Right renal pelvis (tissue), 4 donors: ENCODE measurements around the gene ROBO2. TPM values are rescaled to one million over a fixed set of nuclear protein-coding genes. Genes with fewer than 3 reads are reported as not detected.

ENCODE experiments used
- DNase-seq, 4 donors: peaks; one replicate each; pipeline ENCODE4 v3.0.0-alpha.2; 2013; ENCODE audit warnings: low read depth in 4 of 4, low spot score in 3 of 4, missing footprints in 1 of 4
- polyA plus RNA-seq, 4 donors: library from polyadenylated mRNA; unstranded; fragments of 120-200 nt; gene quantifications; one replicate each; pipeline ENCODE4 v1.2.1, GENCODE V29; 2013; ENCODE audit not compliant: insufficient read length in 4 of 4

The ROBO2 gene, protein sequence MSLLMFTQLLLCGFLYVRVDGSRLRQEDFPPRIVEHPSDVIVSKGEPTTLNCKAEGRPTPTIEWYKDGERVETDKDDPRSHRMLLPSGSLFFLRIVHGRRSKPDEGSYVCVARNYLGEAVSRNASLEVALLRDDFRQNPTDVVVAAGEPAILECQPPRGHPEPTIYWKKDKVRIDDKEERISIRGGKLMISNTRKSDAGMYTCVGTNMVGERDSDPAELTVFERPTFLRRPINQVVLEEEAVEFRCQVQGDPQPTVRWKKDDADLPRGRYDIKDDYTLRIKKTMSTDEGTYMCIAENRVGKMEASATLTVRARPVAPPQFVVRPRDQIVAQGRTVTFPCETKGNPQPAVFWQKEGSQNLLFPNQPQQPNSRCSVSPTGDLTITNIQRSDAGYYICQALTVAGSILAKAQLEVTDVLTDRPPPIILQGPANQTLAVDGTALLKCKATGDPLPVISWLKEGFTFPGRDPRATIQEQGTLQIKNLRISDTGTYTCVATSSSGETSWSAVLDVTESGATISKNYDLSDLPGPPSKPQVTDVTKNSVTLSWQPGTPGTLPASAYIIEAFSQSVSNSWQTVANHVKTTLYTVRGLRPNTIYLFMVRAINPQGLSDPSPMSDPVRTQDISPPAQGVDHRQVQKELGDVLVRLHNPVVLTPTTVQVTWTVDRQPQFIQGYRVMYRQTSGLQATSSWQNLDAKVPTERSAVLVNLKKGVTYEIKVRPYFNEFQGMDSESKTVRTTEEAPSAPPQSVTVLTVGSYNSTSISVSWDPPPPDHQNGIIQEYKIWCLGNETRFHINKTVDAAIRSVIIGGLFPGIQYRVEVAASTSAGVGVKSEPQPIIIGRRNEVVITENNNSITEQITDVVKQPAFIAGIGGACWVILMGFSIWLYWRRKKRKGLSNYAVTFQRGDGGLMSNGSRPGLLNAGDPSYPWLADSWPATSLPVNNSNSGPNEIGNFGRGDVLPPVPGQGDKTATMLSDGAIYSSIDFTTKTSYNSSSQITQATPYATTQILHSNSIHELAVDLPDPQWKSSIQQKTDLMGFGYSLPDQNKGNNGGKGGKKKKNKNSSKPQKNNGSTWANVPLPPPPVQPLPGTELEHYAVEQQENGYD (N-terminal part only)
- 10 to 100 TPM; 78.4 to 95.2 (median 85.1) TPM for polyA plus RNA-seq

DNA sequence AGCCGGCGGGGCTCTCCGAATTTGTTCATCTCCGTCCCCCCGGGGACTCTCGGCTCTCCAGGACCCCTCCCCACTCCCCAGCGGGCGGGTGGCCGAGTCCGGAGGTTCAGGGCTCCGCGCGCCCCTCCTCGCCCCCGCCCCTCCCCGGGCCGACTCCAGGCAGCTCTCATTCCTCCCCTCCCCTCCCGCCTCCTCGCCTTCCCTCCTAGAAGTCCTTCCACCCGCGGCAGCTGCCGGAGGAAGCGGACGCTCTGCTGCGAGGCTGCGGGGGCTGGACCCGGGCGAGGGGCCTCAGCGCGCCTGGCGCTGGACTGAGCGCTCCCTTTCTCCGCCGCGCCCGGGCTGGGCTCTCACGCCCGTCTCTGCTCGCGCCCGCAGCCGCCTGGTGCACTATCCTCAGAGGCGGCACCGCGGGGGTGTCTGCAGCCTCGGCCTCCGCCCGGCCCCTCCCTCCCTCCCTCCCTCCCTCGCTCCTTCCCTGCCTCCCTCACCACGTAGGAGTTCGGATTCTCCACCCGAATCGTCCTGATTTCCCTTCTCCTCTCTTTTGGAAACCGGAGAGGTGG lies at the start of gene ROBO2:
Gene ROBO2 (plus strand): TSS at position 494 of the 566 bp plus-strand sequence. CDS start 687 bp downstream, outside the sequence.
- peak in 3 of 4 donors; percentile 58 to 65 (median 63) for DNase-seq

DNA sequence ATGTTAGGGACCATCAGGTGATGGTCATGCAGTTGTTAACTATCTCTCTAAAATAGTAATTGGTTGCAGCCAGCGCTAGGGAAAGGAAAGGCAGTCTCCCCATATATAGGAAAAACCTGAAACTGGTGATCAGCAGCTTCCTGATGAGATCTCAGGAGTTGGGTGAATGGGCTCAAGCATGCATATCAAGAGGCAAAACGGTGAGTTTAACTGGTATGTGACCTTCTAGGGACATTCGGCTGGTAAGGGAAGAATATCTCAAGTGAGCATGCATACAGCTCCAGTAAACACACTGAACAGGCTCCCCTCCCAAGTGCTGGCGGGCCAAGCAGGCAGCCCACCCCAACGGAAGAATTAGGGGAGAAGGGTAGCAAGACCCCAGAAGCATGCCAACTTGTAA lies 49.3 kb upstream of the ROBO2 start:
- DNase-seq = no peak

DNA sequence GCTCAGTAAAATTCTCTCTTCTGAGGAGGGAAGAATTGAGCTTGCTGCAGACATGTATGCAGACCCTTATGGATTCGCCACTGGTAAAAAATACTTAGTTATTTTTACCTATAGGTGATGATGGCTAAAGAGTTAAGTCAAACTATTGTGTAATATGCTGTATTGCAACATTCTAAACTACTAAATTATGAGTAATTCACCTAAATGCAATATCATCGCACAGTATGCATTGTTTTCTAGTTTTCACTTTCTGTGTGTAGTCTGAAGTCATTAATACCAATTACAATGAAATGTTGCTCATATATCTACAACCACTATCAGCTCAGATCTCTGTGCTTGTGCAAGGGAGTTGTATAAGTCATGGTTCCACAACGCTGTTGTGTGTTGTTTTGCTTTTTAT lies 48.7 kb upstream of the ROBO2 start:
- DNase-seq = no peak

DNA sequence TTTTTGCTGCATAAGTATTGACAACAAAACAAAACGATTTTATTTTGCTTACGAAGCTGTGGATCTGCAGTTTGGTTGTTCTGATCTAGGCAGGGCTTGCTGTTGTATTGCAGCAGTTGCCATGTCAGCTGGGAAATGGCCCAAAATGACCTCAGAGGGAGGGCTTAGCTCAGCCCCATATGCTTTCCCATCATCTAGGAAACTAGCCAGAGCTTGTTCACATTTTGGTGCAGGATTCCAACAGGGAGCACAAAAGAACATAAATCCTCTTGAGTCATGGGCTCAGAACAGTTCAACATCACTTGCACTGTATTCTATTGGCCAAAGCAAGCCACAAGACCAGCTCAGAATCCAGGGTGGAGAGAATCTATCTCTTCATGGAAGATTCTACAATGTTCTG lies 42.2 kb upstream of the ROBO2 start:
- DNase-seq = no peak

DNA sequence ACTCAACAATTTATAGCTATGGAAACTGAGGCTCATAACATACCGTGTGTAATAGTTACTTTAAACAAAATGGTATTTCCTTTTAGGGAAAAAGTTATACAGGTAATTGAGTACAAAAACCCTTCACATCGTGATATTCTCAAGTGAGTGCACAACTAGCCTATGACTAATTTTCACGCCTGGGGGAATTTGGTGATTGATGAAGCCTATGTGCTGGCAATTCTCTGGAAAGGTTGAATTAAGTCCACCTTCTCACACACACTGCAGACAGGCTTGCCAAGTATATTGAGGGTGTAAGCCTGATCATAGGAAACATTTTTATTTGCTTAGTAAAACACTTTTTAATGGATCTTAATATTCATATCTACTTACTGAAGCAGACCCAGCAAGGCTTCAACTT lies 41.3 kb upstream of the ROBO2 start:
- no peak for DNase-seq

DNA sequence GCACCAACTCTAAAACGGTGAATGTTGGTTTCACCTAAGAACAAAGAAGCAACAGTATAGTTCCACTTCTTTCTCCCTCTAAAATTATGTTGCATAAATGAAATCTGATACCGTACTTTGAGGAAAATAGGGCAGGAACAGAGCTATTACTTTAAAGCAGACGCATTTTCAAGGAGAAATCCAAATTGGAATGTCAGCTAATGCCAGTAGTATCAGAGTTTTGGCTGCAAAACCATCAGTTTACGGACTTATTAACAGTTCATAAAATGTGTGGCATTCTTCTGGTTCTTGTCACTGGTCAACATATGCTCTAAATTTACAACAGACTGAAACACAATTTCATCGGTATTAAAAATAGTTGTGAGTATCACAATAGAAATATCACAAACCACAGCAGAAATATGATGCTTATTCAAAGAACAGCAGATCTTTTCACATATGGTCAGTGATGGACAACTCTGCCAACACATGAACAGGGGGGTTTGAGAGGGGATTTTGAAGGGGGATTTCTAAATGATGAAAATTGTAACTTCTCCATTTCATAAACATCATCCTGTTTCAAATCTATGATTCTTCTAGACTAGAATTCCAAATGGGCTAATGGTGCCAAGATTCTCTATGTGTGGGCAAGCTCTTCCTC lies 38.7 kb upstream of the ROBO2 start:
- no peak for DNase-seq

DNA sequence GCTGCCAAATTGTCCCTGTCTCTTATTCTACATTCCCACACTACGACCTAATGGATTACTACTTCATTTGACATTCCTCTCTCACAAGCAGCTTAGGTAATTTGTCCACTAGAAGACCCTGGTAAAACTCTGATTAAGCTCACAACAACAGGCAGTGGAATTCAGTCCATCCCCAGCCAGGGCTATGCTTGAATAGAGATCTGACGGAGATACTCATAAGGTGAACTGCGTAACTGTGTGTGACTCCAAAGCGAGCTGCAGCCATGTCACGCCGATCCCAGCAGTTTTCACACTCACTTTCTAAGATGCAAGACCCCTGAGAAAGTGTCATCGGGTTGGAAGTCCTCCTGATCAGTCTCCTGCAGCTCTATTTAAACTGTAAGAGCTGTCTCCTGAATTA lies 25.7 kb upstream of the ROBO2 start:
- DNase-seq = no peak

DNA sequence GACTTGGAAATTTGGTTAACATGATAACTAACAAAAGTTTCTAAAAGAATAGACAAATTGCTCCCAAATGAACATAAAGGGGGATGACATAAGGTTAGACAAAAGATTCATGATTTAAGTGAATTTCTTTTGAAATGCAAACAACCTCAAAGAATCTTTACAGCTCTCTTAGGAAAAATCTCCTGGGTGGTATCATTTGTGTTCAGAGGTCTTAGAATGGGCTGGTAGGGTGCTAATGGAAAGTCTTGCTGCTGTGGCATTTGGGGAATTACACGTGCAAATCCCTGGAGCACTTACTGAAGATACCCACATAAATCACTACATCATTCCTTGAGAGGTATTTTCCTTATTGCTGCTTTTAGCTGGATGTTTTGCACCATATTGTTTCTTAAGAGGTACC lies 14.4 kb upstream of the ROBO2 start:
- DNase-seq = no peak

DNA sequence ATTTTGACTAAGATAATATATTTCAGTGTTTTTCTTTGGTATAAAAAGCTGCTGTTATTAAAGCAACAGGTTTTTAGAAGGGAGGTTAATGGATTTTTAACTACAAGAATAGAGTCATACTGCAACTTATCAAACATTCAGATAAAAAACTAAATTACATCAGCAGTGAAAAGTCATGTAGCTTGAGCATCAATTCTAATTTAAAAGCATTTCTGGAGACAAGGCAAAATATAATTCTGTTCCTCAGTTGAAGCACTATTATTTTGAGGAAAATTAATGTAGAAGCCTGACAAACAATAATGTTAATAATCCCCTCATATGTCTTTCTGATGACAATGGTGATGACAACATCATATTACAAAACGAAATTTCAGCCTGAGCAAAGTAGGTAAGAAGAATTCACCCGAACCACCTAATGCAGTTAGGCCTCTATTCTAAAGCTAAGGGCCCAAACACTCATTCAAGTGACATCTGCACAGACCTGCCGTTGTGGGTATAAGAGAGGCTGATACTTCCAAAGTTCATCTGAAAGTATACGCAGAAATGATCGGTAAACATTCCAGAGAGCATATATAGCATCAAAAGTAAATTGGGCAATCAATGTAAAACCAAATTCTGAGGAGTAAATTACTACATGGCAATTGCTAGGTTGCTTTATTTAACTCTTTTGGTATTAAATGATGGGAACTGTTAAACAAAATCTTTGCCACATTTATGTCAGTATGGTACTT lies 12.8 kb upstream of the ROBO2 start:
- DNase-seq = no peak

DNA sequence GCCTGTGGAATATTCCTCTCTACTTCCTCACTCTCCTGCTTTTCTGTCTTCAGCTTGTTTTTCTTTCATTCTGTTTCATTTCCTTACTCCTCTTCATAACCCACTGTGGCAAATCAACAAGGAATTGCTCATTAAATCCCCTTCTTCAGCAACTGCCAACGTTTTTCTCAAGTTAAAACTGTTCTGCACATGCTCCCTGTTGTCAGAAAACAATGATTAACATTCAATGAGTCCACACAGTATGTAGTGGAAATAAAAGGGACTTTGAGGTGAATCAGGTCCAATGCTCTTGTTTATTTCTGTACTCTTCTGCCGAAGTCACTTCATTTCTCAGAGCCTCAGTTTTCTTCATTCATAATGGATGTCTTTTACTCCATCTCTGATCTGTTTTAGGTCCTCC lies 11.9 kb upstream of the ROBO2 start:
- no peak for DNase-seq

DNA sequence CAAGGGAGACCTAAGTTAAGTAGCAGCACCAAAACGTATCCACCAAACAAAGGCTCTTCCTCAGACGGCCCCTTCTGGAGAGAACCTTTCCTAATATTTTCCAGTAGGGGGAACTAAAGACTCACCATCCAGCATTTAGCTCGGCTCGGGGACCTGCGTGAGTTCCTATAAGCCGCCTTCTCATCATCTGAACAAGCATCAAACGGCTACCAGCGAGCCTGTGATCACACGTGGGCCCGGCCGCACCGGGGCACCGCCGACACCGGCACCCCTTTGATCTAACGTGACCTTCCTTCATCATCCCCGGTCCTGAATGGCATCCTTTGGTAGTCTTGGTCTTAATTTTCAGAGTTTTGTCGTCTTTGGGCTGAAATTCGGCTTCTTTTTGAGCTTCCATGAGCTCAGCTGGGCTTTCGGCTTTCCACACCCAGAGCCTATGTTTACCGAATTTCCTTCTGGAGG lies 1.4 kb upstream of the ROBO2 start:
- DNase-seq = peak; percentile 77 to 88 (median 84)

DNA sequence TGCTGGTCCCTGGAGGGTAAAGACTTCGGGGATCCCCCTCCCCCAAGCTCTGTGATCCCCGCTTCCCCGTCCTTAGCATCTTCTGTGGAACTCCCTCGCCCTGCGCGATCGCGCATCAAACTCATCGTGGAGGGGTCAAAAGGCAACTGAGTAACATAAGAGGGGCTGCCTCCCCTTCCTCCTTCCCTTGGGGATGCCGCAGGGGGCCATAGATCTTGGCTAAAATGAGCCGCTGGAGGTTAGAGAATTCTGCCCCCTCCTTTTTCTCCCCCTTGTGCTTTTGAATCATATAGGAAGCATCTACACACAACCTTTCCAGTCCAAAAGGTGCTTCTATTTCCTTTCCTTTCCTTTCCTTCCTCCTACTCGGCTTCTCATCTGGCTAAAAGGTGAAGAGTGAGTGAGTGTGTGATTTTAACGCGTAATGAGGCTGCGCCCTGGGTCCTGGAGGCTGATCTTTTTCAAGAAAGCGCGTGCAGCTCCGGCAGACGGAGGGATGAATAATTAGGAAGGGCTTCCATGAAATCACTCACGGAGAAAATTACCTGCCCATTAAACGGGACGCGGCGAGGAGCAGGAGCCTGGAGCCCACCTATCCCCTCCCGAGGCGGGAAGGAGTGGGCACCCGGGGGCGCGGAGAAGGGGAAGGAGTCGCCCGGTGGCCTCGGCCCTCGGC lies 831 bp upstream of the ROBO2 start:
- peak in 3 of 4 donors; percentile 52 to 72 (median 57) for DNase-seq

DNA sequence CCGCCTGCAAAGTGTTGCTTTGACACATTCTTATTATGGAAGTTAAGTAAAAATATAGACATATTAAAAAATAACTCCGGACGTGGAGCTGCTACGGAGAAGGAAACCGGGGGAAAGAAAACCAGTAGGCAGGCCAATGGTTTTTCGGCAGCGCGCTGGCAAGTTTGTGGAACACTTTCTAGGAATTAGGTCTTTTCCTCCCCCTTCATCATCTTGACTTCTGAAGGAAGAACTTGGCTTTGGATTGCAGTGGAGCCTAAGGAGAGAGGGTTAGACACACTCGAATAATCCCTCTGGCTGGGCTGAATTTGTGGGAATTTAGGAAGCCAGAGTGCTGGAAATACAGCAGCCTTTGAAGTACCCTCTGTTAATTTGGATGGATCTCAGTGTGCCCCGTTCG lies 317 bp downstream of the ROBO2 start:
- DNase-seq = no peak

DNA sequence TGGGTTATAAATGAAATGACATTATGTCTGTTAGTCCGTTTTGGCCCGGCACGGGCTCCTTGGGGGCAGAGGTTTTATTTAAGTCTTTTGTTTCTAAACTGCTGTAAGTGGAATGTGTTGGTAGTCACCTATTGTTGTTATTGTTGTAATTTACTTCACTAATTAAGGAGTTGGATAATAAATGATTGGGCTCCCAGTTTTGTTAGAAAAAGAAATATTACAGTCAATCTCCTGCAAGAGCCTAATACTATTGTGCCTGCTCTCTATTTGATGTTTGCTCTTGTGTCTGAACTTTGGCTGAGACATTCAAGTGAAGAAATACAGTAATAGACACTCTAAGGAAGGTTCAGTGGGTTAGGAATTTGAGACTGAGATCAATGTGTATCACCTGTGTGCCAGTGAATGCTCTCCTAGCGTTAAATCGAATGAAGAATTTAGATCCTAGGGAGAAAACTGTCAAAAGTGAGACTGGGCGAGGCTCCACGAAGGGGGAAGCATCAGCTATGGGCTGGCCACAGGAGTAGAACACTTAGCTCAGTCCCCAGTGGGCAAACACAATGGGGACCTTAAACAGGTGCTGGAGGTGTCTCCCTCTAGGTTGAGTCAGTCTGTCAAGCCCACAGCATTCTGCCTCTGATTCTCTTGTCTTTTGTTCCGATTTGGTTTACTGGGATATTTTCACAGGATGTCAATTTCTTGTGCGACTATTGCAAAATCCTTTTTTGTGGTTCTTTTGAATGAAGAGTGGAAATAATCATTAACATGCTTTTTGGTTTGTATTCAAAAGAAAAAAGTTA lies 1.2 kb downstream of the ROBO2 start:
- no peak for DNase-seq

DNA sequence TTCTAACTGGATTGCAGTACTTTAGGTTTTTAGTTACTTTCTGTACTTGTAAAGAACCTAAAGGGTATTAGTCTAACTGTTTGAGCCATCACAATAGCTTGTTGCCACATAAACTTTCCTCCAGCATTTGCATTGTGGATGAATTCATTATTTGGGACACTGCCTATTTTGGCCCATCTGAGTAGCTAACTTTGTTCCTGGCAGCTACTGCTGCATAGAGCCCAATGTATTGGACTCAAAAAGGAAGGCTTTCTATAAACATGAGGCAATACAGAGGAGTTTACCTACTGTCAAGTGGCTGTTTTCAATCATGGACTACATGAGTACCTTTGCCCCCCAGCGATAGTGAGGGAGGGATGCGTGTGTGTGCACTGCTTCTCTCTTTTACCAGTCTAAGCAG lies 1.9 kb downstream of the ROBO2 start:
- DNase-seq = peak in 1 of 4 donors; percentile 10

DNA sequence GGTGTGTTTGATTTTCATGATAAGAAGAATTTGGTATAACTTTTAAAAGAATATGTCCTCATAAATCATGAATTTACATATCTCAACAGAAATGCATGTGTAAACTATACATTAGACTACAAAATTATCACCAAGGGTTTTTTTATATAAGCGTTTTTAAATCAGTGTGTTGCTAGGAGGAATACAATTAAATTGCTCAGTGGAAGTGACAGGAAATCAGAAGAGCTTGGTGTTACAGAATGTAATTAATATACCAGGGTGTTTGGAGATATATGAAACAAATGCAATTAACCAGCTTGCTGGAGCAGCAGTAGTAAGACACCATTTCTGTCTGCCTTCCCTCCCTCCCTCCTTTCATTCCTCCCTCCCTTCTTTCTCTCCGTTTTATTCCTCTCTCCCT lies 2.4 kb downstream of the ROBO2 start:
- no peak for DNase-seq

DNA sequence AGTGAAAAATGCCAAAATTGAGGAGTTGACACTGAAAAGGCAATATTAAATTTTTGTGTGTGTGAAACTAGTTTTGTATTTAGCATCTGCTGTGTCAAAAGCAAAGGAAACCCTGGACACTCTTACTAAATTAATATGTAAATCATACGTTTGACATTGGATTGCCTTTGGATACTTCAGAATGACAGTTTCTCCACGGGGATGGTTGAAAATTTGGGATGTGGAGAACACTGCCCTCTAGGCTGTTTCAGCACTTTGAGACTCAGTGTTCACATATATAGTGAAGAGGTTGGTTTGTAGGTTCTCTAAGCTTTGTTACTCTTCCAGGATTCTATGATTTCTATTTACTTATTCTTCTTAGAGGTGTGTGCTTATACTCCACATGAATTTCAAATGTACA lies 3.0 kb downstream of the ROBO2 start:
- DNase-seq = peak in 1 of 4 donors; percentile 50

DNA sequence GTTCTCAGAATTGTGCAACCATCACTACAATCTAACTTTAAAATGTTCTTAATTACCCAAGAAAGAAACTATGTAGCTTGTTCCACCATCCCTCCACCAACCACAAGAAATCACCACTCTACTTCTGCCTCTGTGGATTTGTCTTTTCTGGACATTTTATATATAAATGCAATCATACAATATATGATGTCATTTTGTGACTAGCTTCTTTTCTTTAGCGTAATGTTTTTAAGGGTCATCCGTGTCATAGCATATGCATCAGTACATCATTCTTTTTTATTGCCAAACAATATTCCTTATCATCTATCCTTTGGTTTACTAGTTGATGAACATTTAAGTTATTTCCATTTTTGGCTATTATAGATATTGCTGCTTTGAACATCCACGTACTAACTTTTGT lies 5.8 kb downstream of the ROBO2 start:
- no peak for DNase-seq
